NB4 (cell line): ENCODE results near the gene CCDC152.

Experiments
- POLR2A ChIP-seq: IDR thresholded peaks from 2 replicates; pipeline ENCODE4 v1.6.1; 2011; ENCODE audit warnings: mild to moderate bottlenecking; ENCODE audit not compliant: insufficient read length; ENCODE audit errors: extremely low read depth
- TF ChIP-seq, protein P1 (sequence below): IDR thresholded peaks from one replicate; pipeline ENCODE4 v1.5.1; 2012; ENCODE audit warnings: low read depth, low read length

DNA sequence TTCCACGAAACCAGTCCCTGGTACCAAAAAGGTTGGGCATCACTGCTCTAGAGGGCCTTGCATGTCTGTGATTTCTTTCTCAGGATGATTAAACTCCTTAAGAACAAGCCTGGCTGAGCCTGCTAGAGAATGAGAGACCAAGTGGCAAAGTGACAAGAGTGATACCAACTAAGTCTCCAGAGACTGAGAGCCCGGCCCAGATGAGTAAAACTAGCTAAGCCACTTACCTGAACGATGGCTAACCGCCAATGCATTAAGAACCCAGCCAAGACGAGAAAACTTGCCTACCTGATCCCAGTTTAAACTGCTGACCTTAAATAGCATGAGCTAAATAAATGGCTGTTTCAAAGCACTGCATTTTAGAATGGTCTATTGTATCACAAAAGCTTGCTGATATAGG is 5.6 kb upstream of the CCDC152 start:
- TF ChIP-seq, protein P1, sequence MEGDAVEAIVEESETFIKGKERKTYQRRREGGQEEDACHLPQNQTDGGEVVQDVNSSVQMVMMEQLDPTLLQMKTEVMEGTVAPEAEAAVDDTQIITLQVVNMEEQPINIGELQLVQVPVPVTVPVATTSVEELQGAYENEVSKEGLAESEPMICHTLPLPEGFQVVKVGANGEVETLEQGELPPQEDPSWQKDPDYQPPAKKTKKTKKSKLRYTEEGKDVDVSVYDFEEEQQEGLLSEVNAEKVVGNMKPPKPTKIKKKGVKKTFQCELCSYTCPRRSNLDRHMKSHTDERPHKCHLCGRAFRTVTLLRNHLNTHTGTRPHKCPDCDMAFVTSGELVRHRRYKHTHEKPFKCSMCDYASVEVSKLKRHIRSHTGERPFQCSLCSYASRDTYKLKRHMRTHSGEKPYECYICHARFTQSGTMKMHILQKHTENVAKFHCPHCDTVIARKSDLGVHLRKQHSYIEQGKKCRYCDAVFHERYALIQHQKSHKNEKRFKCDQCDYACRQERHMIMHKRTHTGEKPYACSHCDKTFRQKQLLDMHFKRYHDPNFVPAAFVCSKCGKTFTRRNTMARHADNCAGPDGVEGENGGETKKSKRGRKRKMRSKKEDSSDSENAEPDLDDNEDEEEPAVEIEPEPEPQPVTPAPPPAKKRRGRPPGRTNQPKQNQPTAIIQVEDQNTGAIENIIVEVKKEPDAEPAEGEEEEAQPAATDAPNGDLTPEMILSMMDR: no peak
- TF ChIP-seq POLR2A: no peak
